ENCODE results near the gene HS6ST3. TPM values are rescaled to one million over a fixed set of nuclear protein-coding genes. Genes with fewer than 3 reads are reported as not detected.

The HS6ST3 gene
- total RNA-seq, 8 experiments from 2014 or later, result 0.04 to 17.2 (median 4.5) TPM

DNA sequence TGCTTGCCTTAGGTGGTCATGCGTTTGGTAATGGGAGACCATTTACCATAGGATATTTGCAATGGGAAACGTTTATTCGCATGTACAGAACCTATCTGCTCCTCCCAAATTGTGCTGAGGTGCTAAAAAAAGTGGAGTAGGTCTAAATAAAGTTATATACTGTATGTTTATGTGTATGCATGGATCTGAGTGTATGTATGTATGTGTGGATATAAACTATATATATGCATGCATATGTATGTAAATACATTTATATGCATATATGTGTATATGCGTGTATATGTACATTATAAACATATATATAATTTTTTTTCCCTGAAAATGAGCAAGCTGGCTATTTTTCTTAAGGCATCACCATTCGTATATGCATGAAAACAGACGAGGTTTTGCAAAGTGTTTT, 95.9 kb downstream of the HS6ST3 start:
- peaks cover 0 to 10% of the 10 kb centered on the region in 2 donors for H3K4me1 ChIP-seq (replicated peaks in 1 of 2)
- no peak overlapping the region for H3K27ac ChIP-seq
- ATAC-seq (replicated peaks in 6 of 8), result peak in 1 of 8 experiments; percentile 94
- 4 to 100% (median 84%) methylated on average over 1 to 6 of the region's 6 CpGs for WGBS, 10 experiments
- in situ Hi-C loops (cut with MboI; ENCODE audit: low pct_unique_long_range_greater_than_20kb in 2 of 9, low sequenced_read_pairs in 9 of 9, unreplicated experiment in 9 of 9), result no loop called here
- H3K4me3 ChIP-seq, result no peak overlapping the region

- Histone ChIP-seq H3K27ac (no peak overlapping the region), H3K4me3 (no peak overlapping the region), H3K4me1 (replicated peaks in 1 of 2) (peaks cover 0 to 21% of the 10 kb centered on the region in 2 donors)
- whole genome bisulfite sequencing, 10 experiments, result 0 to 92% (median 78%) methylated on average over 2 to 3 of the region's 3 CpGs; no CpG with 5 or more reads in 1 of the 10 experiments
- in situ Hi-C loops (cut with MboI; ENCODE audit: low pct_unique_long_range_greater_than_20kb in 2 of 9, low sequenced_read_pairs in 9 of 9, unreplicated experiment in 9 of 9), result no loop called here
- no peak for ATAC-seq (replicated peaks in 6 of 8)
Observed at GRCh38 chr13:96191367-96191766, 101.5 kb downstream of the HS6ST3 start.

GRCh38 chr13:96193728-96194310, 103.9 kb downstream of the HS6ST3 start:
- in situ Hi-C loops (cut with MboI; ENCODE audit: low pct_unique_long_range_greater_than_20kb in 2 of 9, low sequenced_read_pairs in 9 of 9, unreplicated experiment in 9 of 9), result no loop called here
- Histone ChIP-seq H3K4me3 (no peak overlapping the region), H3K27ac (no peak overlapping the region), H3K4me1 (replicated peaks in 1 of 2) (peaks cover 0 to 19% of the 10 kb centered on the region in 2 donors)
- no peak for ATAC-seq (replicated peaks in 6 of 8)
- 2 to 88% (median 62%) methylated on average over 1 to 5 of the region's 5 CpGs; no CpG with 5 or more reads in 1 of the 10 experiments for WGBS, 10 experiments

DNA sequence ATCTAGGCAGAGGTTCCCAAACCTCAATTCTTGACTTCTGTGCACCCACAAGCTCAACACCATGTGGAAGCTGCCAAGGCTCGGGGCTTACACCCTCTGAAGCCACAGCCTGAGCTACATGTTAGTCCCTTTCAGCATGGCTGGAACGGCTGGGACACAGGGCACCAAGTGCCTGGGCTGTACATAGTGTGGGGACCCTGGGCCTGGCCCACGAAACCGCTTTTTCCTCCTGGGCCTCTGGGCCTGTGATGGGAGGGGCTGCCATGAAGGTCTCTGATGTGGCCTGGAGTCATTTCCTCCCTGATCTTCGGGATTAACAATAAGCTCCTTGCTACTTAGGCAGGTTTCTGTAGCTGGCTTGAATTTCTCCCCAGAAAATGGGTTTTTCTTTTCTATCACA, 108.1 kb downstream of the HS6ST3 start:
- no peak for ATAC-seq (replicated peaks in 6 of 8)
- H3K4me3 ChIP-seq, result no peak overlapping the region
- H3K4me1 ChIP-seq (replicated peaks in 1 of 2), result peaks cover 11 to 41% of the 10 kb centered on the region in 2 donors
- in situ Hi-C loops (cut with MboI; ENCODE audit: low pct_unique_long_range_greater_than_20kb in 2 of 9, low sequenced_read_pairs in 9 of 9, unreplicated experiment in 9 of 9), result no loop called here
- H3K27ac ChIP-seq, result no peak overlapping the region
- WGBS, 10 experiments, result 0 to 79% (median 63%) methylated on average over 1 to 3 of the region's 5 CpGs; no CpG with 5 or more reads in 4 of the 10 experiments

- 15 to 92% (median 74%) methylated on average over 1 to 3 of the region's 3 CpGs for WGBS, 10 experiments
- H3K4me3 ChIP-seq, result no peak overlapping the region
- no peak for ATAC-seq (replicated peaks in 6 of 8)
- H3K27ac ChIP-seq, result no peak overlapping the region
- peaks cover 11 to 41% of the 10 kb centered on the region in 2 donors for H3K4me1 ChIP-seq (replicated peaks in 1 of 2)
- in situ Hi-C loops (cut with MboI; ENCODE audit: low pct_unique_long_range_greater_than_20kb in 2 of 9, low sequenced_read_pairs in 9 of 9, unreplicated experiment in 9 of 9), result no loop called here
Observed at GRCh38 chr13:96199315-96199714, 109.4 kb downstream of the HS6ST3 start.

DNA sequence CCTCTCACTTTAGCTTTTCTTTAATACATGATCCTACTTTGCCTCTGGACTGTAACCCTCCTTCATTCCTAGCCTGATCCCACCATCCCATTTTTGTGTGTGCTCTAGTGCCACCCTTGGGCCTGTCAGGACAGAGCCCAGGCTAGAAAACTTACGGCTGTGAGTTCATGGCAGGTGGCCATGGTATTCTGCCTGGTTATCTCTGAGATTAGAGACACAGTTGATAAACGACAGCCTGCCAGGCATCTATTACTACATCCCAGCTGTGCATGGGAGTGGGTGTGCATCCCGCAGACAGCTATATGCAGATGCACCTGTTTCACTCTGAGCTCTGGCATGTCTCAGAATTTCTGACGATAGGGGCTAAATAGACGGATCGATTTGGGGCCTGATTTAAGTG, 110.9 kb downstream of the HS6ST3 start:
- in situ Hi-C loops (cut with MboI; ENCODE audit: low pct_unique_long_range_greater_than_20kb in 2 of 9, low sequenced_read_pairs in 9 of 9, unreplicated experiment in 9 of 9), result no loop called here
- Histone ChIP-seq H3K4me1 (replicated peaks in 1 of 2) (peaks cover 11 to 27% of the 10 kb centered on the region in 2 donors), H3K27ac (no peak overlapping the region), H3K4me3 (no peak overlapping the region)
- 20 to 100% (median 81%) methylated on average over 1 to 5 of the region's 6 CpGs; no CpG with 5 or more reads in 4 of the 10 experiments for WGBS, 10 experiments
- peak in 4 of 8 experiments; percentile 48 to 65 (median 61) for ATAC-seq (replicated peaks in 6 of 8)

DNA sequence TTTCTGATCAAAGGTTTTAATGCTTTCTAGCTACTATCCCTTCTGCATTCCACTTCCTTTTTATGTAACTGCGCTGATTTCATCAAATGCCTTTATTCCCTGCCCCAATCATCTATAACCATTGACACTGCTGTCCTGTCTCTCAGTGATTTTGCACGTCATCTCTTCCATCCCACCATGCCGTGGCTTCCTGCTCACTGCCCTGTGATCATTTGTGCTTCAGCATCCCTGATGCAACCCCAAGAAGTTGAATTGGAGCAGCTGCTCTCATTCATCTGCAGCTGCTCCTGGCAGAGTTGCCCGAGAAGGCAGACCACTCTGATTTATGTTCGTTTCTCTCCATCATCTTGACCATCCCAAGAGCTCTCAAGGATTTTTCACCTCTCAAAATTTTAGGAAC, 112.4 kb downstream of the HS6ST3 start:
- in situ Hi-C loops (cut with MboI; ENCODE audit: low pct_unique_long_range_greater_than_20kb in 2 of 9, low sequenced_read_pairs in 9 of 9, unreplicated experiment in 9 of 9), result no loop called here
- peak in 5 of 8 experiments; percentile 79 to 96 (median 85) for ATAC-seq (replicated peaks in 6 of 8)
- Histone ChIP-seq H3K4me3 (no peak overlapping the region), H3K27ac (peak overlapping the region in 1 of 2 donors; percentile 61), H3K4me1 (replicated peaks in 1 of 2) (peaks cover 11 to 23% of the 10 kb centered on the region in 2 donors)
- 14 to 100% (median 61%) methylated on average over 1 to 5 of the region's 5 CpGs for WGBS, 10 experiments

- in situ Hi-C loops (cut with MboI; ENCODE audit: low pct_unique_long_range_greater_than_20kb in 2 of 9, low sequenced_read_pairs in 9 of 9, unreplicated experiment in 9 of 9), result no loop called here
- no peak for ATAC-seq (replicated peaks in 6 of 8)
- Histone ChIP-seq H3K27ac (no peak overlapping the region), H3K4me3 (no peak overlapping the region), H3K4me1 (replicated peaks in 1 of 2) (peaks cover 11 to 23% of the 10 kb centered on the region in 2 donors)
- 9 to 100% (median 88%) methylated on average over 1 to 2 of the region's 2 CpGs; no CpG with 5 or more reads in 2 of the 10 experiments for WGBS, 10 experiments
Observed at GRCh38 chr13:96203471-96203870, 113.6 kb downstream of the HS6ST3 start.

DNA sequence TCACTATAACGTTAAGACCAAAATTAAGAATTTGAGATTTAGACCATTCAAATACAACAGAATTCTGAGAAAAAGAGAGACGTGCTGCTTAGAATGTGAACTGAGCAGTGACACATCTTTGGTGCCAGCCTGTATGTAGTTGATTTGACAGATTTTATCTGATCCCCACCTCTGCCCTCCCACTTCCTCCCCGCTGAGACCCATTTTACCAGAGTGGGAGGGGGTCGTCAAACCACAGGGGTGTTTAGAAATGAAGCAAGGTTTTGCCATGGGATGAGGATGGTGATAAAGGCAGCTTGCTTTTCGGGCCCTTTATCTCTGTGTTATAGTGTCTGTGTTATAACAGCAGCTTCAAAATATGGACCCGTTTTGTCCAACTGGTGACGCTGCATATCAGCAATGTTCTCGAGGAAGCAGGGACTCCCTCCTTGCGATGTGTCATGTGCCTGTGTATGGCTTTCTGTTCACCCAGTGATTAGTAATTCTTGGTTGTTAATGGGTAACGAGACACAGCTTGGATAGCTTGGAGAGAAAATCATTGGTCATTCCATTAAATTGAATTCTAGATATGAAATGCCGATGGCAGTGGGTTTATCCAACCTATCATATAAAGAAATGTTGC, 125.0 kb downstream of the HS6ST3 start:
- no peak overlapping the region for H3K4me3 ChIP-seq
- no peaks in the 10 kb centered on the region for H3K4me1 ChIP-seq (replicated peaks in 1 of 2)
- ATAC-seq (replicated peaks in 6 of 8), result peak in 1 of 8 experiments; percentile 36
- WGBS, 10 experiments, result 4 to 89% (median 57%) methylated on average over 2 to 9 of the region's 11 CpGs; no CpG with 5 or more reads in 2 of the 10 experiments
- H3K27ac ChIP-seq, result no peak overlapping the region
- in situ Hi-C loops (cut with MboI; ENCODE audit: low pct_unique_long_range_greater_than_20kb in 2 of 9, low sequenced_read_pairs in 9 of 9, unreplicated experiment in 9 of 9), result no loop called here

- WGBS, 10 experiments, result 14 to 93% (median 69%) methylated on average over 1 to 6 of the region's 6 CpGs; no CpG with 5 or more reads in 2 of the 10 experiments
- H3K4me1 ChIP-seq (replicated peaks in 1 of 2), result peaks cover 0 to 4% of the 10 kb centered on the region in 2 donors
- in situ Hi-C loops (cut with MboI; ENCODE audit: low pct_unique_long_range_greater_than_20kb in 2 of 9, low sequenced_read_pairs in 9 of 9, unreplicated experiment in 9 of 9), result no loop called here
- no peak overlapping the region for H3K4me3 ChIP-seq
- no peak for ATAC-seq (replicated peaks in 6 of 8)
- H3K27ac ChIP-seq, result no peak overlapping the region
Observed at GRCh38 chr13:96216543-96216942, 126.6 kb downstream of the HS6ST3 start.

DNA sequence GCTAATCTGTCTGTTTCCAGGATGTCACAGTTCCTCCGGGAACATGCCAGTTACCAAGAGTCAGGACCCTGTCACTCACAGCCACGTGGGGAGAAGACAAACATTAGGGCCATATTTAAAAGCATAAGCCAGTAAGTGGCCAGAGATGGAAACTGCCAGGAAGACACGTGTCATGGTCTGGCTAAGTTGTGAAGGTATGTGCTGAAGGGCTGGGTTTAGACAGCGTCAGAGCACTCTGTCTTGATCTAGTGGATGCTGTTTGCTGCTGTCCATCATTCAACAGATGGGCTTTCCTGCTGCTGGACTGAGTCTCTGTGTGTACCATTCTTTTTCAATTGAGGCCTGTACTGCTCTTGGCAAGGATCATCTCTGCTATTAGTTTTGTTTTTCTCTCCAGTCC, 128.6 kb downstream of the HS6ST3 start:
- no peak overlapping the region for H3K4me3 ChIP-seq
- H3K4me1 ChIP-seq (replicated peaks in 1 of 2), result peaks cover 0 to 13% of the 10 kb centered on the region in 2 donors
- H3K27ac ChIP-seq, result no peak overlapping the region
- WGBS, 10 experiments, result 80 to 90% (median 80%) methylated on average over 1 to 2 of the region's 4 CpGs; no CpG with 5 or more reads in 7 of the 10 experiments
- in situ Hi-C loops (cut with MboI; ENCODE audit: low pct_unique_long_range_greater_than_20kb in 2 of 9, low sequenced_read_pairs in 9 of 9, unreplicated experiment in 9 of 9), result no loop called here
- ATAC-seq (replicated peaks in 6 of 8), result no peak

DNA sequence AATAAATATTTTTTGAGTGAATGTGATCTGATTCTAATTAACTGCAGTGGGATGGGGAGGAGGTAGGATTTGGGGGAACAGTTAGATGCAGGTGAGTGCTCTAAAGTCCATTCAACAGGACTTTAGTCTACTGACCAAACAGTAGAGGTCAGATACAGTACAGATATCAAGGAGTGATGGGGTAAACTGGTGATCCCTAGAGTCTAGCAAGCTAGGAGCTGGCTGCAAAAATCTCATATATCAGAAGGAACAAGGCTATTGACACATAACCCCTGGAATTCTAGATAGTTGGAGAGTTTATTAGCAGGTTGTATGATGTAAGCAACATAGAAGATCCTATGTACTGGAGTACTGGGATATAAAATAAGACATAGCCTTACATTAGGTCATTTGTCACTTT, 131.6 kb downstream of the HS6ST3 start:
- Histone ChIP-seq H3K4me1 (replicated peaks in 1 of 2) (peaks cover 0 to 13% of the 10 kb centered on the region in 2 donors), H3K27ac (no peak overlapping the region), H3K4me3 (no peak overlapping the region)
- in situ Hi-C loops (cut with MboI; ENCODE audit: low pct_unique_long_range_greater_than_20kb in 2 of 9, low sequenced_read_pairs in 9 of 9, unreplicated experiment in 9 of 9), result no loop called here
- ATAC-seq (replicated peaks in 6 of 8), result peak in 5 of 8 experiments; percentile 51 to 90 (median 88)

GRCh38 chr13:96223231-96223630, 133.3 kb downstream of the HS6ST3 start:
- no peak overlapping the region for H3K27ac ChIP-seq
- in situ Hi-C loops (cut with MboI; ENCODE audit: low pct_unique_long_range_greater_than_20kb in 2 of 9, low sequenced_read_pairs in 9 of 9, unreplicated experiment in 9 of 9), result no loop called here
- 10 to 100% (median 86%) methylated on average over 1 to 4 of the region's 5 CpGs for WGBS, 10 experiments
- H3K4me1 ChIP-seq (replicated peaks in 1 of 2), result peaks cover 0 to 13% of the 10 kb centered on the region in 2 donors
- ATAC-seq (replicated peaks in 6 of 8), result no peak
- H3K4me3 ChIP-seq, result no peak overlapping the region

All from motor neuron (in vitro differentiated cells).